HepG2 (cell line): ENCODE data around the gene NEURL2. TPM values are rescaled to one million over a fixed set of nuclear protein-coding genes. Genes with fewer than 3 reads are reported as not detected.
A peak's percentile ranks its signal among the peaks of the same experiment; 100 is the strongest.

ENCODE experiments used
- ATRX ChIP-seq: sonication (generic); formaldehyde crosslinking; IDR thresholded peaks from 2 replicates; pipeline ENCODE4 v1.4.0; 2020; ENCODE audit warnings: missing genetic modification reagents, borderline replicate concordance
- CHCHD3 ChIP-seq: sonication (generic); formaldehyde crosslinking; IDR thresholded peaks from 2 replicates; pipeline ENCODE4 v1.8.0; 2022; ENCODE audit warnings: mild to moderate bottlenecking, missing genetic modification reagents, moderate library complexity
- DDIT3 ChIP-seq: sonication (generic); formaldehyde crosslinking; IDR thresholded peaks from 2 replicates; pipeline ENCODE4 v1.4.0; 2020; ENCODE audit warnings: mild to moderate bottlenecking, missing genetic modification reagents
- HBP1 ChIP-seq: IDR thresholded peaks from 2 replicates; pipeline ENCODE4 v1.6.1; 2016; ENCODE audit warnings: low read depth, control low read depth
- KDM5B ChIP-seq: sonication (generic); formaldehyde crosslinking; IDR thresholded peaks from 2 replicates; pipeline ENCODE4 v1.4.0; 2020; ENCODE audit warnings: missing genetic modification reagents, mild to moderate bottlenecking, borderline replicate concordance
- MED13 ChIP-seq: sonication (generic); formaldehyde crosslinking; IDR thresholded peaks from 2 replicates; pipeline ENCODE4 v1.5.0; 2020; ENCODE audit warnings: missing genetic modification reagents
- MEF2D ChIP-seq: sonication (generic); formaldehyde crosslinking; IDR thresholded peaks from 2 replicates; pipeline ENCODE4 v1.5.1; 2020; ENCODE audit warnings: mild to moderate bottlenecking, missing genetic modification reagents
- MTA3 ChIP-seq: sonication (generic); formaldehyde crosslinking; IDR thresholded peaks from 2 replicates; pipeline ENCODE4 v1.4.0; 2020; ENCODE audit warnings: missing genetic modification reagents
- PAXIP1 ChIP-seq: sonication (generic); formaldehyde crosslinking; conservative IDR thresholded peaks from 2 replicates; pipeline ENCODE4 v1.4.0; 2020; ENCODE audit warnings: mild to moderate bottlenecking, missing genetic modification reagents, moderate library complexity
- SALL1 ChIP-seq: sonication (generic); formaldehyde crosslinking; IDR thresholded peaks from 2 replicates; pipeline ENCODE4 v1.8.0; 2022; ENCODE audit warnings: mild to moderate bottlenecking, missing genetic modification reagents
- SP5 ChIP-seq: IDR thresholded peaks from 2 replicates; pipeline ENCODE4 v1.6.1; 2016; ENCODE audit warnings: low read depth, borderline replicate concordance
- SPEN ChIP-seq: sonication (generic); formaldehyde crosslinking; IDR thresholded peaks from 2 replicates; pipeline ENCODE4 v1.5.1; 2020; ENCODE audit warnings: low read depth, mild to moderate bottlenecking, missing genetic modification reagents
- YY1 ChIP-seq: IDR thresholded peaks from 2 replicates; pipeline ENCODE4 v1.6.1; 2011; ENCODE audit warnings: low read length, low read depth, moderate library complexity, mild to moderate bottlenecking; ENCODE audit not compliant: insufficient read depth, insufficient replicate concordance
- ZNF407 ChIP-seq: sonication (generic); formaldehyde crosslinking; IDR thresholded peaks from one replicate; pipeline ENCODE4 v1.5.1; 2020; ENCODE audit warnings: mild to moderate bottlenecking, missing genetic modification reagents; ENCODE audit errors: not compliant biosample characterization
- polyA plus RNA-seq, 8 experiments: library from polyadenylated mRNA; depleted of rRNA in 3 of 8; stranded (reverse) in 7 of 8; unstranded in 1 of 8; fragments of >200 nt; fragmentation: Illumina TruSeq in 4 of 8; extraction: Trizol in 4 of 8; gene quantifications; 2 replicates each; pipeline versions ENCODE4 v1.2.1 to v1.2.3, GENCODE V29; 2011 to 2016; ENCODE audit warnings: low read depth in 4 of 8, missing spikeins in 1 of 8, mixed read lengths in 1 of 8; ENCODE audit not compliant: insufficient read depth in 1 of 8
- total RNA-seq, 5 experiments: library from RNA; depleted of rRNA; stranded (reverse); fragments of >200 nt; fragmentation: Illumina TruSeq; extraction: Trizol; gene quantifications; 2 replicates each; pipeline ENCODE4 v1.2.3, GENCODE V29; 2016; ENCODE audit warnings: low read depth in 1 of 5

The NEURL2 gene
- total and polyA plus RNA-seq, 2 of the 13 experiments (the other 11 are each of a cell fraction or from before 2014, with no cell fraction given), result 7.2 to 9.7 TPM

GRCh38 chr20:45857114-45857881 lies 33.7 kb downstream of the NEURL2 start, which contains the start of the genes ACOT8 and ZSWIM3 (continued):
- TF ChIP-seq HBP1 (CRISPR knock-in tag) (peak; percentile 70; the same call in 1 of the 2 replicates), ATRX (CRISPR knock-in tag) (no peak), PAXIP1 (CRISPR knock-in tag) (peak; percentile 10; the same call in 1 of the 2 replicates), MED13 (no peak; the same call in 1 of the 2 replicates), YY1 (peak; percentile 64), CHCHD3 (CRISPR knock-in tag) (no peak), MEF2D (no peak; the same call in 1 of the 2 replicates), SP5 (peak; percentile 39; the same call in 1 of the 2 replicates), KDM5B (CRISPR knock-in tag) (peak; percentile 94), ZNF407 (CRISPR knock-in tag) (peak; percentile 95), SPEN (CRISPR knock-in tag) (peak; percentile 92), SALL1 (CRISPR knock-in tag) (peak; percentile 75), MTA3 (CRISPR knock-in tag) (no peak), DDIT3 (CRISPR knock-in tag) (no peak)
